GM12872 (cell line): ENCODE results near the gene CYP39A1.

Source experiments
- CTCF ChIP-seq: IDR thresholded peaks from 3 replicates; pipeline ENCODE4 v1.5.1; 2011; ENCODE audit warnings: low read depth, mild to moderate bottlenecking, low read length, moderate library complexity; ENCODE audit not compliant: insufficient read depth

The CYP39A1 gene

GRCh38 chr6:46502486-46503119 lies 150.0 kb downstream of the CYP39A1 start:
- TF ChIP-seq CTCF, result no peak

- no peak for TF ChIP-seq CTCF
Observed at GRCh38 chr6:46501136-46502089, 151.2 kb downstream of the CYP39A1 start.

GRCh38 chr6:46500382-46500781 lies 152.2 kb downstream of the CYP39A1 start:
- no peak for TF ChIP-seq CTCF
